GM23338 (cell line): ENCODE measurements around the gene EP400.

Source experiments
- CREB1 ChIP-seq: fragments of 250-450 bp; sonication (Bioruptor Pico); IDR thresholded peaks from 2 replicates; pipeline ENCODE4 v1.5.0; 2020; ENCODE audit warnings: low read depth, mild to moderate bottlenecking, moderate library complexity
- EZH2 ChIP-seq: fragments of 200-600 bp; sonication (generic); IDR thresholded peaks from one replicate; pipeline ENCODE4 v1.8.0; 2017; ENCODE audit warnings: antibody characterized with exemption, mild to moderate bottlenecking, low read depth; ENCODE audit not compliant: unreplicated experiment
- EZH2phosphoT487 ChIP-seq: fragments of 200-600 bp; sonication (generic); IDR thresholded peaks from one replicate; pipeline ENCODE4 v1.8.1; 2018; ENCODE audit warnings: antibody characterized with exemption; ENCODE audit not compliant: unreplicated experiment
- NANOG ChIP-seq: IDR thresholded peaks from 2 replicates; pipeline ENCODE4 v1.6.1; 2016; ENCODE audit warnings: antibody characterized with exemption, borderline replicate concordance
- POLR2AphosphoS5 ChIP-seq: IDR thresholded peaks from 2 replicates; pipeline ENCODE4 v1.6.1; 2016; ENCODE audit warnings: antibody characterized with exemption, low read depth
- STAT1 ChIP-seq: IDR thresholded peaks from one replicate; pipeline ENCODE4 v1.6.1; 2016; ENCODE audit warnings: antibody characterized with exemption; ENCODE audit not compliant: unreplicated experiment
- TF ChIP-seq, protein P1 (sequence below), 2 experiments: fragments of 200-600 bp in 1 of 2; sonication (generic) in 1 of 2; conservative IDR thresholded peaks; 2 replicates each; pipeline versions ENCODE4 v1.5.1 to v1.6.1; 2016 to 2017; ENCODE audit warnings: antibody characterized with exemption in 2 of 2, low read depth in 2 of 2, mild to moderate bottlenecking in 2 of 2, moderate library complexity in 1 of 2
- TF ChIP-seq, protein P2 (sequence below): IDR thresholded peaks from one replicate; pipeline ENCODE4 v1.6.1; 2018; ENCODE audit warnings: antibody characterized with exemption; ENCODE audit not compliant: unreplicated experiment

DNA sequence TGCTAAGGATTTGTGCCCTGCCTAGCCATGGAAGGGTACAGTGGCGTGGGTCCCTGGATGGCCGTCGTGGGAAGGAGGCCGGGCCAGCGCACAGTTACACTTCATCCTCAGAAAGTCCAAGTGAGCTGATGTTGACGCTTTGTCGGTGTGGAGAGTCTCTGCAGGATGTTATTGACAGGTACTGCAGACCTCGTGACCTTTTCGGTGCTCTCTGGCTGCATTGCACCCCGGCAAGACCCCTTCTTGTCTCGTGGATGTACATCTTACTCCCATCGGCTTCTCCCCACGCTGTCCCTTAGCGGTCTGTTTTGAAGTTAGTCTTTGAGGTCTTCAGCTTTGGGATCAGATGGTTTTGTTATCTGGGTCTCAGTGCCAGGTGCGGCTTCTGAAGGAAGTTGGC, 78.4 kb downstream of the EP400 start:
- TF ChIP-seq NANOG (no peak), POLR2AphosphoS5 (no peak), STAT1 (no peak), CREB1 (no peak), EZH2 (no peak), EZH2phosphoT487 (no peak)
- TF ChIP-seq, protein P1, sequence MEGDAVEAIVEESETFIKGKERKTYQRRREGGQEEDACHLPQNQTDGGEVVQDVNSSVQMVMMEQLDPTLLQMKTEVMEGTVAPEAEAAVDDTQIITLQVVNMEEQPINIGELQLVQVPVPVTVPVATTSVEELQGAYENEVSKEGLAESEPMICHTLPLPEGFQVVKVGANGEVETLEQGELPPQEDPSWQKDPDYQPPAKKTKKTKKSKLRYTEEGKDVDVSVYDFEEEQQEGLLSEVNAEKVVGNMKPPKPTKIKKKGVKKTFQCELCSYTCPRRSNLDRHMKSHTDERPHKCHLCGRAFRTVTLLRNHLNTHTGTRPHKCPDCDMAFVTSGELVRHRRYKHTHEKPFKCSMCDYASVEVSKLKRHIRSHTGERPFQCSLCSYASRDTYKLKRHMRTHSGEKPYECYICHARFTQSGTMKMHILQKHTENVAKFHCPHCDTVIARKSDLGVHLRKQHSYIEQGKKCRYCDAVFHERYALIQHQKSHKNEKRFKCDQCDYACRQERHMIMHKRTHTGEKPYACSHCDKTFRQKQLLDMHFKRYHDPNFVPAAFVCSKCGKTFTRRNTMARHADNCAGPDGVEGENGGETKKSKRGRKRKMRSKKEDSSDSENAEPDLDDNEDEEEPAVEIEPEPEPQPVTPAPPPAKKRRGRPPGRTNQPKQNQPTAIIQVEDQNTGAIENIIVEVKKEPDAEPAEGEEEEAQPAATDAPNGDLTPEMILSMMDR (conservative IDR thresholded peaks at IDR 0.05; ENCODE audit: low read depth in 2 of 2), result no peak
- TF ChIP-seq, protein P2, sequence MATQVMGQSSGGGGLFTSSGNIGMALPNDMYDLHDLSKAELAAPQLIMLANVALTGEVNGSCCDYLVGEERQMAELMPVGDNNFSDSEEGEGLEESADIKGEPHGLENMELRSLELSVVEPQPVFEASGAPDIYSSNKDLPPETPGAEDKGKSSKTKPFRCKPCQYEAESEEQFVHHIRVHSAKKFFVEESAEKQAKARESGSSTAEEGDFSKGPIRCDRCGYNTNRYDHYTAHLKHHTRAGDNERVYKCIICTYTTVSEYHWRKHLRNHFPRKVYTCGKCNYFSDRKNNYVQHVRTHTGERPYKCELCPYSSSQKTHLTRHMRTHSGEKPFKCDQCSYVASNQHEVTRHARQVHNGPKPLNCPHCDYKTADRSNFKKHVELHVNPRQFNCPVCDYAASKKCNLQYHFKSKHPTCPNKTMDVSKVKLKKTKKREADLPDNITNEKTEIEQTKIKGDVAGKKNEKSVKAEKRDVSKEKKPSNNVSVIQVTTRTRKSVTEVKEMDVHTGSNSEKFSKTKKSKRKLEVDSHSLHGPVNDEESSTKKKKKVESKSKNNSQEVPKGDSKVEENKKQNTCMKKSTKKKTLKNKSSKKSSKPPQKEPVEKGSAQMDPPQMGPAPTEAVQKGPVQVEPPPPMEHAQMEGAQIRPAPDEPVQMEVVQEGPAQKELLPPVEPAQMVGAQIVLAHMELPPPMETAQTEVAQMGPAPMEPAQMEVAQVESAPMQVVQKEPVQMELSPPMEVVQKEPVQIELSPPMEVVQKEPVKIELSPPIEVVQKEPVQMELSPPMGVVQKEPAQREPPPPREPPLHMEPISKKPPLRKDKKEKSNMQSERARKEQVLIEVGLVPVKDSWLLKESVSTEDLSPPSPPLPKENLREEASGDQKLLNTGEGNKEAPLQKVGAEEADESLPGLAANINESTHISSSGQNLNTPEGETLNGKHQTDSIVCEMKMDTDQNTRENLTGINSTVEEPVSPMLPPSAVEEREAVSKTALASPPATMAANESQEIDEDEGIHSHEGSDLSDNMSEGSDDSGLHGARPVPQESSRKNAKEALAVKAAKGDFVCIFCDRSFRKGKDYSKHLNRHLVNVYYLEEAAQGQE, result no peak
